Activated CD4-positive, alpha-beta T cell treated with anti-CD3 and anti-CD28 coated beads for 1 hour (primary cell): ENCODE data around the gene EXOC4.
"Not testable (repeated sequence)": the region's sequence is repeated elsewhere in the genome, so short reads cannot be mapped to it uniquely, and the experiment has no call there.

Experiments used
- DNase-seq: peaks from one replicate; pipeline ENCODE4 v3.0.0-alpha.2; 2020

The EXOC4 gene

GRCh38 chr7:133252858-133253518 lies at the start of gene EXOC4:
Gene EXOC4, plus strand, starts transcription at chr7:133253078.
- DNase-seq = peak; percentile 82

- no peak for DNase-seq
Observed at GRCh38 chr7:133203490-133203889, 49.4 kb upstream of the EXOC4 start.

GRCh38 chr7:133207687-133208086 lies 45.2 kb upstream of the EXOC4 start:
- no peak for DNase-seq

GRCh38 chr7:133210817-133211216 lies 42.1 kb upstream of the EXOC4 start:
- not testable (repeated sequence) for DNase-seq

- not testable (repeated sequence) for DNase-seq
Observed at GRCh38 chr7:133213772-133214171, 39.1 kb upstream of the EXOC4 start.

GRCh38 chr7:133217773-133218172 lies 35.1 kb upstream of the EXOC4 start:
- DNase-seq = no peak

- DNase-seq = no peak
Observed at GRCh38 chr7:133230591-133231194, 22.2 kb upstream of the EXOC4 start.

- no peak for DNase-seq
Observed at GRCh38 chr7:133233142-133233541, 19.7 kb upstream of the EXOC4 start.

GRCh38 chr7:133234961-133235875 lies 17.7 kb upstream of the EXOC4 start:
- DNase-seq = no peak

GRCh38 chr7:133237545-133237944 lies 15.3 kb upstream of the EXOC4 start:
- no peak for DNase-seq

- no peak for DNase-seq
Observed at GRCh38 chr7:133240302-133240701, 12.6 kb upstream of the EXOC4 start.

GRCh38 chr7:133246558-133246957 lies 6.3 kb upstream of the EXOC4 start:
- no peak for DNase-seq

- DNase-seq = no peak
Observed at GRCh38 chr7:133248901-133249300, 4.0 kb upstream of the EXOC4 start.

- no peak for DNase-seq
Observed at GRCh38 chr7:133252506-133252857, 396 bp upstream of the EXOC4 start.

GRCh38 chr7:133253519-133253875 lies 619 bp downstream of the EXOC4 start:
- no peak for DNase-seq

GRCh38 chr7:133255486-133255885 lies 2.6 kb downstream of the EXOC4 start:
- DNase-seq = no peak

GRCh38 chr7:133258174-133258573 lies 5.3 kb downstream of the EXOC4 start:
- DNase-seq = no peak

- no peak for DNase-seq
Observed at GRCh38 chr7:133265821-133266220, 12.9 kb downstream of the EXOC4 start.

- no peak for DNase-seq
Observed at GRCh38 chr7:133268355-133268754, 15.5 kb downstream of the EXOC4 start.

GRCh38 chr7:133272336-133272735 lies 19.5 kb downstream of the EXOC4 start:
- no peak for DNase-seq

- no peak for DNase-seq
Observed at GRCh38 chr7:133273227-133273626, 20.3 kb downstream of the EXOC4 start.

GRCh38 chr7:133274265-133274664 lies 21.4 kb downstream of the EXOC4 start:
- no peak for DNase-seq

GRCh38 chr7:133275008-133275407 lies 22.1 kb downstream of the EXOC4 start:
- DNase-seq = no peak
